Liver (tissue), 9 donors: Measurements from ENCODE around the gene SETBP1. TPM values are rescaled to one million over a fixed set of nuclear protein-coding genes. Genes with fewer than 3 reads are reported as not detected.

ENCODE experiments used
- DNase-seq: peaks from one replicate; pipeline ENCODE4 v3.0.0-alpha.2; 2017; ENCODE audit warnings: low spot score
- H3K27ac ChIP-seq, 2 donors: one replicate each; pipeline ENCODE4 v1.7.0; 2013; ENCODE audit warnings: inconsistent platforms in 2 of 2, low read length in 2 of 2, control low read depth in 1 of 2, low read depth in 1 of 2, mild to moderate bottlenecking in 1 of 2
- H3K27me3 ChIP-seq, 4 donors: one replicate each; pipeline versions ENCODE4 v1.6.1 to v1.7.0; 2013; ENCODE audit warnings: low read length in 3 of 4, inconsistent platforms in 1 of 4, mild to moderate bottlenecking in 1 of 4, moderate library complexity in 1 of 4; ENCODE audit not compliant: control insufficient read depth in 4 of 4, insufficient read depth in 4 of 4
- H3K36me3 ChIP-seq, 4 donors: one replicate each; pipeline versions ENCODE4 v1.6.1 to v1.7.0; 2013; ENCODE audit warnings: low read length in 3 of 4, mild to moderate bottlenecking in 3 of 4, low read depth in 1 of 4, moderate library complexity in 1 of 4; ENCODE audit not compliant: control insufficient read depth in 4 of 4, insufficient read depth in 3 of 4
- H3K4me1 ChIP-seq, 4 donors: one replicate each; pipeline versions ENCODE4 v1.6.1 to v1.7.0; 2013; ENCODE audit warnings: low read length in 3 of 4, mild to moderate bottlenecking in 3 of 4, moderate library complexity in 1 of 4; ENCODE audit not compliant: control insufficient read depth in 4 of 4, insufficient read depth in 4 of 4
- H3K4me3 ChIP-seq, 3 donors: one replicate each; pipeline versions ENCODE4 v1.6.1 to v1.7.0; 2013; ENCODE audit warnings: low read length in 3 of 3, control low read depth in 1 of 3, low read depth in 1 of 3, mild to moderate bottlenecking in 1 of 3
- H3K9ac ChIP-seq, 2 donors: one replicate each; pipeline ENCODE4 v1.7.0; 2013; ENCODE audit warnings: low read length in 2 of 2, mild to moderate bottlenecking in 2 of 2, moderate library complexity in 2 of 2, control low read depth in 1 of 2, low read depth in 1 of 2
- H3K9me3 ChIP-seq, 4 donors: one replicate each; pipeline versions ENCODE4 v1.6.1 to v1.7.0; 2013; ENCODE audit warnings: low read length in 3 of 4; ENCODE audit not compliant: control insufficient read depth in 4 of 4
- EGR1 ChIP-seq, 2 donors: IDR thresholded peaks; 2 replicates each; pipeline ENCODE4 v1.6.1; 2016 to 2018; ENCODE audit warnings: antibody characterized with exemption in 2 of 2, low read depth in 2 of 2
- FOXA1 ChIP-seq: IDR thresholded peaks from 2 replicates; pipeline ENCODE4 v1.6.1; 2016; ENCODE audit warnings: antibody characterized with exemption
- FOXA2 ChIP-seq: IDR thresholded peaks from 2 replicates; pipeline ENCODE4 v1.6.1; 2016; ENCODE audit warnings: antibody characterized with exemption
- GABPA ChIP-seq, 2 donors: IDR thresholded peaks in 1 of 2; conservative IDR thresholded peaks in 1 of 2; 2 replicates each; pipeline ENCODE4 v1.6.1; 2016; ENCODE audit warnings: antibody characterized with exemption in 2 of 2, mild to moderate bottlenecking in 1 of 2, moderate library complexity in 1 of 2
- HNF4A ChIP-seq, 2 donors: conservative IDR thresholded peaks; 2 replicates each; pipeline ENCODE4 v1.6.1; 2016; ENCODE audit warnings: antibody characterized with exemption in 2 of 2, mild to moderate bottlenecking in 2 of 2
- HNF4G ChIP-seq: IDR thresholded peaks from 2 replicates; pipeline ENCODE4 v1.6.1; 2016; ENCODE audit warnings: antibody characterized with exemption
- JUND ChIP-seq, 2 donors: IDR thresholded peaks; 2 replicates each; pipeline ENCODE4 v1.6.1; 2016; ENCODE audit warnings: antibody characterized with exemption in 2 of 2
- NR2F2 ChIP-seq: IDR thresholded peaks from 2 replicates; pipeline ENCODE4 v1.6.1; 2016; ENCODE audit warnings: antibody characterized with exemption
- RAD21 ChIP-seq, 2 donors: IDR thresholded peaks; 2 replicates each; pipeline ENCODE4 v1.6.1; 2016; ENCODE audit warnings: antibody characterized with exemption in 2 of 2, mild to moderate bottlenecking in 2 of 2
- RXRA ChIP-seq, 2 donors: IDR thresholded peaks; 2 replicates each; pipeline ENCODE4 v1.6.1; 2017 to 2018; ENCODE audit warnings: antibody characterized with exemption in 2 of 2, mild to moderate bottlenecking in 1 of 2
- SP1 ChIP-seq: IDR thresholded peaks from 2 replicates; pipeline ENCODE4 v1.6.1; 2018; ENCODE audit warnings: antibody characterized with exemption, mild to moderate bottlenecking
- TAF1 ChIP-seq: conservative IDR thresholded peaks from 2 replicates; pipeline ENCODE4 v1.6.1; 2016; ENCODE audit warnings: antibody characterized with exemption, mild to moderate bottlenecking
- YY1 ChIP-seq: IDR thresholded peaks from 2 replicates; pipeline ENCODE4 v1.6.1; 2016; ENCODE audit warnings: antibody characterized with exemption, mild to moderate bottlenecking
- polyA plus RNA-seq, 2 donors: library from polyadenylated mRNA; stranded (reverse) in 1 of 2; unstranded in 1 of 2; fragments of 200-250 nt in 1 of 2; fragments of >200 nt in 1 of 2; fragmentation: Nextera tagmentation in 1 of 2; extraction: Ambion mirVana in 1 of 2; gene quantifications; one replicate each; pipeline versions ENCODE4 v1.2.1 to v1.2.3, GENCODE V29; 2013 to 2015
- total RNA-seq, 2 donors: library from RNA; depleted of rRNA; stranded (reverse); fragments of >200 nt; gene quantifications; one replicate each; pipeline ENCODE4 v1.2.3, GENCODE V29; 2014
- TF ChIP-seq, protein P1 (sequence below): IDR thresholded peaks from 2 replicates; pipeline ENCODE4 v1.6.1; 2016; ENCODE audit warnings: antibody characterized with exemption
- TF ChIP-seq, protein P2 (sequence below): IDR thresholded peaks from 2 replicates; pipeline ENCODE4 v1.6.1; 2016; ENCODE audit warnings: antibody characterized with exemption
- TF ChIP-seq, protein P3 (sequence below): IDR thresholded peaks from 2 replicates; pipeline ENCODE4 v1.6.1; 2016; ENCODE audit warnings: antibody characterized with exemption, mild to moderate bottlenecking
- TF ChIP-seq, protein P4 (sequence below): IDR thresholded peaks from 2 replicates; pipeline ENCODE4 v1.6.1; 2016; ENCODE audit warnings: antibody characterized with exemption
- TF ChIP-seq, protein P5 (sequence below): fragments of 150-350 bp; IDR thresholded peaks from 2 replicates; pipeline ENCODE4 v1.5.1; 2017; ENCODE audit warnings: improper control_type of control experiment, low read depth, low read length; ENCODE audit not compliant: missing input control
- donor health status: healthy.
- donor health status: healthy.
- donor health status: healthy.
- donor health status: healthy.
- donor health status: healthy.

The SETBP1 gene
- total and polyA plus RNA-seq, 4 donors = 2.5 to 15.8 (median 4.7) TPM

DNA sequence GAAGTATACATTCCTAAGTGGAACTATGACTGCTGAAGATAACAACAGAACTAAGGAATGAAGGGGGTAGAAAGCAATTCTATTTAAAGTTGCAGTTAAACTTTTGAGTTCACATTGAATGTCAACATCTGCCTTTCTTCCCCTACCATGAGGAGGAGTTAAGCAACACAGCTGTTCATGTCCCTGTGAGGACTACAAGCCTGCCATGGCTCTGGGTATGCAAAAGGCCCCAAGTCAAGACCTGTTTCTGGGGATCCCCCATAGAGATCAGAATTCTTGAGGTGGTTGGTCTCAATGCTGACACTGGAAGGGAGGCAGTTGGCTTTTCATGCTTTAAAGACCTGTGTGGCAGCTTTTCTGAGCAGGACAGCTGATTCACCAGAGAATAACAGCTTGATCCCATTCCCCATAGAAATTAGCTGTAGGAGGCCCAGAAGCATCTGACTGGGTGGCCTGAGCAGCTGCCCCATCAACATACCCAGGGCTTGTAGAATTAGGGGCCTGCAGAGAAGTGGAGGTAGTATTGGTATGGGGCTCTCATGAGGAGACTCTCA is 131.0 kb downstream of the SETBP1 start:
- no peaks in the 10 kb centered on the region for H3K36me3 ChIP-seq

More for the DNA sequence above, 131.0 kb downstream of the SETBP1 start:
- H3K9me3 ChIP-seq = no peaks in the 10 kb centered on the region
- no peak overlapping the region for H3K27ac ChIP-seq
- no peak for DNase-seq
- no peak overlapping the region for H3K4me3 ChIP-seq
- H3K4me1 ChIP-seq = peaks cover 3 to 12% (median 8%) of the 10 kb centered on the region in 4 donors
- H3K9ac ChIP-seq = no peak overlapping the region
- H3K27me3 ChIP-seq = no peaks in the 10 kb centered on the region
- no peak for TF ChIP-seq HNF4A (conservative IDR thresholded peaks at IDR 0.05)
- TF ChIP-seq, protein P1, sequence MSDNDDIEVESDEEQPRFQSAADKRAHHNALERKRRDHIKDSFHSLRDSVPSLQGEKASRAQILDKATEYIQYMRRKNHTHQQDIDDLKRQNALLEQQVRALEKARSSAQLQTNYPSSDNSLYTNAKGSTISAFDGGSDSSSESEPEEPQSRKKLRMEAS = no peak
- no peak for TF ChIP-seq EGR1 (IDR thresholded peaks at IDR 0.05; ENCODE audit: low read depth in 2 of 2)
- TF ChIP-seq, protein P2, sequence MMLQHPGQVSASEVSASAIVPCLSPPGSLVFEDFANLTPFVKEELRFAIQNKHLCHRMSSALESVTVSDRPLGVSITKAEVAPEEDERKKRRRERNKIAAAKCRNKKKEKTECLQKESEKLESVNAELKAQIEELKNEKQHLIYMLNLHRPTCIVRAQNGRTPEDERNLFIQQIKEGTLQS = no peak
- no peak for TF ChIP-seq FOXA2
- no peak for TF ChIP-seq GABPA (IDR thresholded peaks at IDR 0.05 in 1 of 2, conservative IDR thresholded peaks at IDR 0.05 in 1 of 2)
- TF ChIP-seq NR2F2 = no peak
- no peak for TF ChIP-seq SP1
- TF ChIP-seq YY1 = no peak
- no peak for TF ChIP-seq JUND (IDR thresholded peaks at IDR 0.05)
- no peak for TF ChIP-seq RAD21 (IDR thresholded peaks at IDR 0.05)
- TF ChIP-seq, protein P3, sequence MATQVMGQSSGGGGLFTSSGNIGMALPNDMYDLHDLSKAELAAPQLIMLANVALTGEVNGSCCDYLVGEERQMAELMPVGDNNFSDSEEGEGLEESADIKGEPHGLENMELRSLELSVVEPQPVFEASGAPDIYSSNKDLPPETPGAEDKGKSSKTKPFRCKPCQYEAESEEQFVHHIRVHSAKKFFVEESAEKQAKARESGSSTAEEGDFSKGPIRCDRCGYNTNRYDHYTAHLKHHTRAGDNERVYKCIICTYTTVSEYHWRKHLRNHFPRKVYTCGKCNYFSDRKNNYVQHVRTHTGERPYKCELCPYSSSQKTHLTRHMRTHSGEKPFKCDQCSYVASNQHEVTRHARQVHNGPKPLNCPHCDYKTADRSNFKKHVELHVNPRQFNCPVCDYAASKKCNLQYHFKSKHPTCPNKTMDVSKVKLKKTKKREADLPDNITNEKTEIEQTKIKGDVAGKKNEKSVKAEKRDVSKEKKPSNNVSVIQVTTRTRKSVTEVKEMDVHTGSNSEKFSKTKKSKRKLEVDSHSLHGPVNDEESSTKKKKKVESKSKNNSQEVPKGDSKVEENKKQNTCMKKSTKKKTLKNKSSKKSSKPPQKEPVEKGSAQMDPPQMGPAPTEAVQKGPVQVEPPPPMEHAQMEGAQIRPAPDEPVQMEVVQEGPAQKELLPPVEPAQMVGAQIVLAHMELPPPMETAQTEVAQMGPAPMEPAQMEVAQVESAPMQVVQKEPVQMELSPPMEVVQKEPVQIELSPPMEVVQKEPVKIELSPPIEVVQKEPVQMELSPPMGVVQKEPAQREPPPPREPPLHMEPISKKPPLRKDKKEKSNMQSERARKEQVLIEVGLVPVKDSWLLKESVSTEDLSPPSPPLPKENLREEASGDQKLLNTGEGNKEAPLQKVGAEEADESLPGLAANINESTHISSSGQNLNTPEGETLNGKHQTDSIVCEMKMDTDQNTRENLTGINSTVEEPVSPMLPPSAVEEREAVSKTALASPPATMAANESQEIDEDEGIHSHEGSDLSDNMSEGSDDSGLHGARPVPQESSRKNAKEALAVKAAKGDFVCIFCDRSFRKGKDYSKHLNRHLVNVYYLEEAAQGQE = no peak
- TF ChIP-seq, protein P4, sequence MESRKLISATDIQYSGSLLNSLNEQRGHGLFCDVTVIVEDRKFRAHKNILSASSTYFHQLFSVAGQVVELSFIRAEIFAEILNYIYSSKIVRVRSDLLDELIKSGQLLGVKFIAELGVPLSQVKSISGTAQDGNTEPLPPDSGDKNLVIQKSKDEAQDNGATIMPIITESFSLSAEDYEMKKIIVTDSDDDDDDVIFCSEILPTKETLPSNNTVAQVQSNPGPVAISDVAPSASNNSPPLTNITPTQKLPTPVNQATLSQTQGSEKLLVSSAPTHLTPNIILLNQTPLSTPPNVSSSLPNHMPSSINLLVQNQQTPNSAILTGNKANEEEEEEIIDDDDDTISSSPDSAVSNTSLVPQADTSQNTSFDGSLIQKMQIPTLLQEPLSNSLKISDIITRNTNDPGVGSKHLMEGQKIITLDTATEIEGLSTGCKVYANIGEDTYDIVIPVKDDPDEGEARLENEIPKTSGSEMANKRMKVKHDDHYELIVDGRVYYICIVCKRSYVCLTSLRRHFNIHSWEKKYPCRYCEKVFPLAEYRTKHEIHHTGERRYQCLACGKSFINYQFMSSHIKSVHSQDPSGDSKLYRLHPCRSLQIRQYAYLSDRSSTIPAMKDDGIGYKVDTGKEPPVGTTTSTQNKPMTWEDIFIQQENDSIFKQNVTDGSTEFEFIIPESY = no peak
- TF ChIP-seq FOXA1 = no peak
- TF ChIP-seq HNF4G = no peak
- TF ChIP-seq, protein P5, sequence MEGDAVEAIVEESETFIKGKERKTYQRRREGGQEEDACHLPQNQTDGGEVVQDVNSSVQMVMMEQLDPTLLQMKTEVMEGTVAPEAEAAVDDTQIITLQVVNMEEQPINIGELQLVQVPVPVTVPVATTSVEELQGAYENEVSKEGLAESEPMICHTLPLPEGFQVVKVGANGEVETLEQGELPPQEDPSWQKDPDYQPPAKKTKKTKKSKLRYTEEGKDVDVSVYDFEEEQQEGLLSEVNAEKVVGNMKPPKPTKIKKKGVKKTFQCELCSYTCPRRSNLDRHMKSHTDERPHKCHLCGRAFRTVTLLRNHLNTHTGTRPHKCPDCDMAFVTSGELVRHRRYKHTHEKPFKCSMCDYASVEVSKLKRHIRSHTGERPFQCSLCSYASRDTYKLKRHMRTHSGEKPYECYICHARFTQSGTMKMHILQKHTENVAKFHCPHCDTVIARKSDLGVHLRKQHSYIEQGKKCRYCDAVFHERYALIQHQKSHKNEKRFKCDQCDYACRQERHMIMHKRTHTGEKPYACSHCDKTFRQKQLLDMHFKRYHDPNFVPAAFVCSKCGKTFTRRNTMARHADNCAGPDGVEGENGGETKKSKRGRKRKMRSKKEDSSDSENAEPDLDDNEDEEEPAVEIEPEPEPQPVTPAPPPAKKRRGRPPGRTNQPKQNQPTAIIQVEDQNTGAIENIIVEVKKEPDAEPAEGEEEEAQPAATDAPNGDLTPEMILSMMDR = no peak
- TF ChIP-seq RXRA (IDR thresholded peaks at IDR 0.05) = no peak
- TF ChIP-seq TAF1 = no peak
